ENCODE data around the gene ANTXRL.
"Not testable (repeated sequence)": the region's sequence is repeated elsewhere in the genome, so short reads cannot be mapped to it uniquely, and the experiment has no call there.

- TF ChIP-seq, protein P1, sequence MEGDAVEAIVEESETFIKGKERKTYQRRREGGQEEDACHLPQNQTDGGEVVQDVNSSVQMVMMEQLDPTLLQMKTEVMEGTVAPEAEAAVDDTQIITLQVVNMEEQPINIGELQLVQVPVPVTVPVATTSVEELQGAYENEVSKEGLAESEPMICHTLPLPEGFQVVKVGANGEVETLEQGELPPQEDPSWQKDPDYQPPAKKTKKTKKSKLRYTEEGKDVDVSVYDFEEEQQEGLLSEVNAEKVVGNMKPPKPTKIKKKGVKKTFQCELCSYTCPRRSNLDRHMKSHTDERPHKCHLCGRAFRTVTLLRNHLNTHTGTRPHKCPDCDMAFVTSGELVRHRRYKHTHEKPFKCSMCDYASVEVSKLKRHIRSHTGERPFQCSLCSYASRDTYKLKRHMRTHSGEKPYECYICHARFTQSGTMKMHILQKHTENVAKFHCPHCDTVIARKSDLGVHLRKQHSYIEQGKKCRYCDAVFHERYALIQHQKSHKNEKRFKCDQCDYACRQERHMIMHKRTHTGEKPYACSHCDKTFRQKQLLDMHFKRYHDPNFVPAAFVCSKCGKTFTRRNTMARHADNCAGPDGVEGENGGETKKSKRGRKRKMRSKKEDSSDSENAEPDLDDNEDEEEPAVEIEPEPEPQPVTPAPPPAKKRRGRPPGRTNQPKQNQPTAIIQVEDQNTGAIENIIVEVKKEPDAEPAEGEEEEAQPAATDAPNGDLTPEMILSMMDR (IDR thresholded peaks at IDR 0.05 in 8 of 11, conservative IDR thresholded peaks at IDR 0.05 in 3 of 11), result not testable (repeated sequence)
- not testable (repeated sequence) for TF ChIP-seq POLR2A (IDR thresholded peaks at IDR 0.05)
Observed at GRCh38 chr10:46265566-46266305, 21.1 kb upstream of the ANTXRL start.

Data from spleen (tissue), 7 donors.